Loucy (cell line): ENCODE results near the gene PHB1.

Experiments
- CTCF ChIP-seq: fragments of 200-600 bp; sonication (generic); conservative IDR thresholded peaks from 2 replicates; pipeline ENCODE4 v1.5.1; 2014; ENCODE audit warnings: mild to moderate bottlenecking, antibody characterized with exemption, low read length
- EZH2phosphoT487 ChIP-seq: fragments of 200-600 bp; IDR thresholded peaks from 2 replicates; pipeline ENCODE4 v1.6.1; 2018; ENCODE audit warnings: antibody characterized with exemption, mild to moderate bottlenecking, moderate library complexity, borderline replicate concordance

DNA sequence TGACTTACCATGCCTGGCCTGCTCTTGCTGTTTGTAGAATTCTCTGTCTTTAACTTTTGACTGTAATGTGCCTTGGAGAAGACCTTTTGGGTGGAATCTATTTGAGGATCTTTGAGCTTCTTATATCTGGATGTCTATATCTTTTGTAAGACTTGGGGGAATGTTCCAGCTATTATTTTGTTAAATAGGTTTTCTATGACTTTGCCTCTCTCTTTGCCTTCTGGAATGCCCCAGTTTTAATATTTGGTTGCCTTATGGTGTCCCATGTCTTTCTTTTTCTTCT, 10.3 kb upstream of the PHB1 start:
- TF ChIP-seq CTCF (no peak), EZH2phosphoT487 (no peak)
